Muscle layer of duodenum (tissue), 2 donors: ENCODE data around the gene ADGRA1.
"Not testable (repeated sequence)": the region's sequence is repeated elsewhere in the genome, so short reads cannot be mapped to it uniquely, and the experiment has no call there.

Experiments
- H3K27ac ChIP-seq: one replicate; pipeline ENCODE4 v1.7.0; 2013; ENCODE audit warnings: mild to moderate bottlenecking, low read length
- H3K27me3 ChIP-seq: one replicate; pipeline ENCODE4 v1.7.0; 2013; ENCODE audit warnings: low read depth, mild to moderate bottlenecking, control low read depth, low read length
- H3K36me3 ChIP-seq, 2 donors: one replicate each; pipeline ENCODE4 v1.7.0; 2013; ENCODE audit warnings: low read length in 2 of 2, control low read depth in 1 of 2, mild to moderate bottlenecking in 1 of 2; ENCODE audit not compliant: insufficient read depth in 2 of 2, control insufficient read depth in 1 of 2
- H3K4me1 ChIP-seq, 2 donors: one replicate each; pipeline ENCODE4 v1.7.0; 2013; ENCODE audit warnings: low read length in 2 of 2, mild to moderate bottlenecking in 2 of 2, control low read depth in 1 of 2, moderate library complexity in 1 of 2; ENCODE audit not compliant: insufficient read depth in 2 of 2, control insufficient read depth in 1 of 2
- H3K4me3 ChIP-seq, 2 donors: one replicate each; pipeline ENCODE4 v1.7.0; 2013; ENCODE audit warnings: low read length in 2 of 2, low read depth in 1 of 2, mild to moderate bottlenecking in 1 of 2
- H3K9me3 ChIP-seq, 2 donors: one replicate each; pipeline ENCODE4 v1.7.0; 2013; ENCODE audit warnings: low read length in 2 of 2, control low read depth in 1 of 2, mild to moderate bottlenecking in 1 of 2; ENCODE audit not compliant: control insufficient read depth in 1 of 2
- donor health status: healthy.

The ADGRA1 gene

DNA sequence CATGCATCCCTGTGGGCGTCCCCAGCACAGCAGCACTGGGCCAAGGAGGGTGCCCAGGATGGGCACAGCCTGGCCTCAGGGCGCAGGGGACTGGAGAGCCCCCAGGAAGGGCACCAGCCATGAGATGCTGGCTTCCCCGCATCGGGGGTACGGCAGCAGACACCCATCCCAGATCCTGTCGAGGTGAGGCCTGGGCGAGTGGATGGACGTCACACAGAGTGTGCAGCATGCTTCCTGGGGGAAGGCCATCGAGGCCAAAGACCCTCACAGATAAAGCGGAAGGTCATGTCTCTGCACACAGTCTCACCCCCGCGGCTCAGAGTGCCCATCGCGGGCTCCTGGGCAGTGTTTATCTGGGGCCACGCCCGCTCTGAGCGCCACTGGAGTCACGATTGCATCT is 18.8 kb downstream of the ADGRA1 start:
- Histone ChIP-seq H3K27ac (no peak overlapping the region), H3K4me1 (peaks cover 0 to 3% of the 10 kb centered on the region in 2 donors), H3K4me3 (no peak overlapping the region), H3K27me3 (no peaks in the 10 kb centered on the region), H3K9me3 (peaks cover 13 to 32% of the 10 kb centered on the region in 2 donors), H3K36me3 (no peaks in the 10 kb centered on the region)

DNA sequence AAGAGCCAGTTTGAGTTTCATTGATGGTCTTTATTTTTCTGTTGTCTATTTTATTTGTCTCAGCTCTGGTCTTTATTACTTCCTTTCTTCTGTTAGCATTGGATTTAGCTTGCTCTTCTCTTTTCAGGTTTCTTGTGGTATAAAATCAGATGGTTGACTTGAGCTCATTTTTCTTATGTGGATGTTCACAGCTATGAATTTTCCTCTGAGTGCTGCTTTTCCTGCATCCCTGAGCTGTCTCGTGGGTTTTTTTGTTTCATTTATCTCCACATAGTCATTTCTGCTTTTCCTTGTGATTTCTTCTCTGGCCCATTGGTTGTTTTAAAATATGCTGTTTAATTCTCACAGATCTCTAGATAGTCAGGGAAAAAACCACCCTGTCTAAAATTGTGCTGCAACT is 19.7 kb downstream of the ADGRA1 start:
- H3K4me3 ChIP-seq, result peak overlapping the region in 1 of 2 donors; percentile 0
- H3K9me3 ChIP-seq, result peaks cover 13 to 32% of the 10 kb centered on the region in 2 donors
- no peak overlapping the region for H3K27ac ChIP-seq
- no peaks in the 10 kb centered on the region for H3K36me3 ChIP-seq
- H3K4me1 ChIP-seq, result peaks cover 0 to 3% of the 10 kb centered on the region in 2 donors
- no peaks in the 10 kb centered on the region for H3K27me3 ChIP-seq

DNA sequence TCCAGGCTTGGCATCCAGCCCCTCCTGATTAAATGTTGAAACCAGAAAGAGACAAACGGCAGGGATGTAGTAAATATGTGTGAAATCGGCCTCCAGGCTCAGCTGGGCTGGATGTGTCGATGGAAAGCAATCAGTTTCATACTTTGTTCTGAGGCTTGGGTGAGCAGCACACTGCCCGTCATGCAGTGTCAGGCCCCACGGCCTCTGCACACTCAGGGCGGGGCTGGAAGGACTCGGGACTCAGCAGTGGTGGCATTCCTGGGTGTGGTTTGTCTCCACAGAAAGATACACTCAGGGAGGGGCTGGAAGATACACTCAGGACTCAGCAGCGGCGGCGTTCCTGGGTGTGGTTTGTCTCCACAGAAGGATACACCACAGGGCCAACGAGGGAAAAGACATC is 22.0 kb downstream of the ADGRA1 start:
- Histone ChIP-seq H3K27ac (no peak overlapping the region), H3K36me3 (no peaks in the 10 kb centered on the region), H3K9me3 (peaks cover 13 to 32% of the 10 kb centered on the region in 2 donors), H3K4me1 (peaks cover 0 to 3% of the 10 kb centered on the region in 2 donors), H3K4me3 (no peak overlapping the region), H3K27me3 (no peaks in the 10 kb centered on the region)

DNA sequence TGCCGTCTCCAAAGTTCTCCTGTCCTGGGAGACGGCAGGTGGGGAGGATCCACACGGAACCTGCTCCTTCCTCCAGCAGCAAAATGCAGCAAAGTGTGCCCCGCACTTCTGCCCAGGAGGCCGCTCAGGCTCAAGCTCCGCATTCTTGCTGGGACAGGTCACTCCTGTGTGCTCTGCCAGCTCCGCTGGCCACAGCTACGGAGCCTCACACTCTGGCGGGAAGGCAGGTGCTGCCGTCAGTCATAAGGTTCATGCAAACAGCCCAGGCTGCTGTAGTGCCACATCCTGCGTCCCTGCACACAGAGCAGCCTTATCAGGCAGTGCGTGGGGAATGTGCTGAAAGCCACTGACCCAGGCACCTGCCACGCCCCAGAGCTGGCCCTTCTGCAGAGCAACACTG is 22.4 kb downstream of the ADGRA1 start:
- Histone ChIP-seq H3K9me3 (peaks cover 13 to 32% of the 10 kb centered on the region in 2 donors), H3K4me3 (no peak overlapping the region), H3K27me3 (no peaks in the 10 kb centered on the region), H3K27ac (no peak overlapping the region), H3K36me3 (no peaks in the 10 kb centered on the region), H3K4me1 (peaks cover 0 to 1% of the 10 kb centered on the region in 2 donors)

DNA sequence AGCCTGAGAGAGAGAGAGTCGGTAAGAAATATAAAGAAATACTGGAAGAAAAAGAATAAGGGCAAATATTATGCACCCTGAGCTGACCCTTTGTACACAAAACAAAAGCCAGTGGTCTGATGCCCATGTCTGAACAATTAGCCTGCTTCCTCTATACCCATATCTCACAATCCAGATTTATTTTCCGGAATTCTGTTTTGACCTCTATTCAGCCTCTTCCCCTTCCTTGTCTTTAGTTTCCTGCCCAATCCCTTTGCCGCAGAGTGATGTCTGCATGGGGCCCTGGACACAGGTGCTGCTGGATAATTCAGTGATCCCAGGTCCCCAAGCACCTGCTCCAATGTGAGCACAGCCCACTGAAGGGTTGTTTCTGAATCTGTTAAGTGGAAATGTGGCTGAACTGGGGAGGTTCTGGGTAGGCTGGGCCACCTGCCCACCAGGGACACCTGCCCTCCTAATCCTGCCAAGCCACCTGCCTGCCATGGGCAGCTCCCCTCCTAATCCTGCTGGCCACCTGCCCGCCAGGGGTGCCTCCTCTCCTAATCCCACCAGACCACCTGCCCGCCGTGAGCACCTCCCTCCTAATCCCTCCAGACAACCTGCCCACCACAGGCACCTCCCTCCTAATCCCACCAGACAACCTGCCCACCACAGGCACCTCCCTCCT is 23.0 kb downstream of the ADGRA1 start:
- Histone ChIP-seq H3K27me3 (no peaks in the 10 kb centered on the region), H3K4me1 (no peaks in the 10 kb centered on the region), H3K27ac (no peak overlapping the region), H3K4me3 (no peak overlapping the region), H3K9me3 (peaks cover 13 to 32% of the 10 kb centered on the region in 2 donors), H3K36me3 (no peaks in the 10 kb centered on the region)

DNA sequence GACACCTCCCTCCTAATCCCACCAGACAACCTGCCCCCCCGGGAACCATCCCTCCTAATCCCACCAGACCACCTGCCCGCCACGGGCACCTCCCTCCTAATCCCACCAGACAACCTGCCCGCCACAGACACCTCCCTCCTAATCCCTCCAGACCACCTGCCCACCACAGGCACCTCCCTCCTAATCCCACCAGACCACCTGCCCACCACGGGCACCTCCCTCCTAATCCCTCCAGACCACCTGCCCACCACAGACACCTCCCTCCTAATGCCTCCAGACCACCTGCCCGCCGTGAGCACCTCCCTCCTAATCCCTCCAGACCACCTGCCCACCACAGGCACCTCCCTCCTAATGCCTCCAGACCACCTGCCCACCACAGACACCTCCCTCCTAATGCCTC is 23.9 kb downstream of the ADGRA1 start:
- not testable (repeated sequence) for H3K36me3 ChIP-seq, H3K4me1 ChIP-seq, H3K4me3 ChIP-seq, H3K27ac ChIP-seq, H3K27me3 ChIP-seq
- H3K9me3 ChIP-seq, result peaks cover 13 to 28% of the 10 kb centered on the region in 2 donors

DNA sequence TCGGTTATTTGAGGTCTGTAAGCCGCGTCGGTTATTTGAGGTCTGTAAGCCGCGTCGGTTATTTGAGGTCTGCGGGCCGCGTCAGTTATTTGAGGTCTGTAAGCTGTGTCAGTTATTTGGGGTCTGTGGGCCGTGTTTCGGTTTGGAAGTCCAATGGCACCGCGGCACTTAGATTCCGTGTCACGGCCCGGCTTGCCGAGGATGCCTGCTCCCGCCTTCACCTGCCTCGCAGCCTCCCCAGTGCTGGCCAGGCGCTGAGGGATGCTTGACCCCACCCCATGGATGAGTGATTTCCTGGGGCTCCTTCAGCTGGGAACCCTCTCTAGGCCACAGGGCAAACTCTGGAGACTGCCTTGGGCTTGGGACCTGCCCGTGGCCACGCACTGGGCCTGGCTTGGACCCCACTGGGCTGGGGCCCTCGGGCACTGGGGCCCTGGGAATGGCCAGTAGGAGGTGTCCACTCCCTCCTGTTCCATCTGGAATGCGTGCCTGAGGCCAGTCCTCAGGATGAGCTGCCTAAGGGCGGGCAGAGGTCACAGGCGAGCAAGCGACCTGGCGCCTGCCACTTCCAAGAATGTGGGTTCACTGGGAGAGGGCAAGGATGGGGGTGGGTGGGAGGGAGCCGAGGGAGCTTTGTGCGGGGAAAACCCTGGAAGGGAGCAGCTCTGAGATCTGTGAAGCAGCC is 25.6 kb downstream of the ADGRA1 start:
- peaks cover 4 to 16% of the 10 kb centered on the region in 2 donors for H3K9me3 ChIP-seq
- H3K27me3 ChIP-seq, result no peaks in the 10 kb centered on the region
- no peaks in the 10 kb centered on the region for H3K36me3 ChIP-seq
- H3K4me1 ChIP-seq, result no peaks in the 10 kb centered on the region
- no peak overlapping the region for H3K27ac ChIP-seq
- H3K4me3 ChIP-seq, result no peak overlapping the region

DNA sequence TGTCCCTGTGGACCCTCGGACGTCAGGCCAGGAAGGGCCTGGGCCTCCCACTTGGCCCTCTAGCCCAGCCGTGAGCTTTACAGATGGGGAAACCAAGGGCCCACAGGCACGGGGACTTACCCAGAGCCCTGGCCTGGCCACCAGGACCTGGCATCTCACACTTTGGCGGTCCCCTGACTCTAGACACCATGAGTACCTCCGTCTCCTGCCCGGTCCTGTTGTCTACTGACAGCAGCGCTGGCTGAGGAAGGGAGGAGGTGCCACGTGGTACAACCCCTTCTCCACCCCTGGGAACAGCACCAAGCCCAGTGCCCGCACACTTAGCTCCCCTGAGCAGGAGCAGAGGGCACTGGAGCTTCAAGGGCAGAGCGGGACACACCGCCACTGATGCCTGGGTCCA is 26.1 kb downstream of the ADGRA1 start:
- no peaks in the 10 kb centered on the region for H3K27me3 ChIP-seq
- peaks cover 0 to 12% of the 10 kb centered on the region in 2 donors for H3K9me3 ChIP-seq
- H3K4me1 ChIP-seq, result no peaks in the 10 kb centered on the region
- H3K4me3 ChIP-seq, result no peak overlapping the region
- no peaks in the 10 kb centered on the region for H3K36me3 ChIP-seq
- H3K27ac ChIP-seq, result no peak overlapping the region

DNA sequence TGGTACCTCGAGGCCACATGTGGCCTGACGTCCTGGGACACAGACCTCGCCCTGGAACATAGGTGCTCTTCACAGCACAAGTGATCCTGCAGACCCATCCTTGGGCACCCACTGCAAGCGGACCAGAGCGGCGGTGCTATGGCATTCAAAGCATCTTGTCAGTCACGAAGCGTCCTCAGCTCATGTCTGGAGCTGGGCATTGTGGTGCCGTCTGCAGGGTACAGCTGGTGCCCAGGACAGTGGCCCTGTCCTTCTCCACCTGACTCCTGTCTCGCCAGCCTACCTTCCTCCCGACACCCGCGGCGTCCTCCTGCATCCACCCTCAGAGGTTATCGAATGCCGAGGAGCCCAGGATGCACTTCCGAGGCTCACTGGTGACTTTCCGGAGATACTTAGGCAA is 26.5 kb downstream of the ADGRA1 start:
- Histone ChIP-seq H3K4me3 (no peak overlapping the region), H3K36me3 (no peaks in the 10 kb centered on the region), H3K9me3 (peaks cover 0 to 12% of the 10 kb centered on the region in 2 donors), H3K27ac (no peak overlapping the region), H3K27me3 (no peaks in the 10 kb centered on the region), H3K4me1 (no peaks in the 10 kb centered on the region)

DNA sequence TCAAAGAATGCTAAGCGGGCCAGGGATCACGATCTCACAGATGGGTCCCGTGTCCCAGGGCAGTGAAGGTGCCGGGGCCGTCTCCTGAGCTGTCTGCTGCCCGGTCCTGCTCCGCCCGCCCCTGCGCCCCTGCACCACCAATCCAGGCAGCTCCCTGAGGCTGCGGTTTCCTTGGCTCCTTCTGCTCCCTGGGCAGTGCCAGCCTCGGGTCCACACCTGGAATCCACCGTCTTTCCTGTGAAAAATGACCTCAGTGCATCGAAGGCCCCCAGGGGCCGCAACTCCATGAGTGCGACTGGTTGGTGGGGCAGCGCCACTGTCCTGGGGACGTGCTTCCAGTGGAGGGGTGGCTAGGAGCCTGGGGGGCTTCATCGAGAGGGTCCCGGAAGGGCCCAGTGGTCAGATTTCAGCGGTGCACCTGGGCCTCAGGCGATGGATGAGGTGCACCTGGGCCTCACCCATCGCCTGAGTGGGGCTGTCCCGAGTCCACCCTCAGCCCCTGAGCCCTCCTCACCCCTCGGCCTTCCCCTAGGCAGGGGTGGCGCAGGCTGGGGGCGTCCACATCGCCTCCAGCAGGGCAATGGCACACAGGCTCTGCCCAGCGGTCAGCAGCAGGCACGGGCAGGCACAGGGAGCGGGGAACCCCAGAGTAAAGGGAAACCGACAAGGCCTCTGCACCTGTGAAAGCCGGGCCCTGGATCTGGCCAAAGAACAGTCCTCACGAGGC is 27.2 kb downstream of the ADGRA1 start:
- H3K36me3 ChIP-seq, result no peaks in the 10 kb centered on the region
- H3K27ac ChIP-seq, result no peak overlapping the region
- H3K9me3 ChIP-seq, result peaks cover 0 to 15% of the 10 kb centered on the region in 2 donors

DNA sequence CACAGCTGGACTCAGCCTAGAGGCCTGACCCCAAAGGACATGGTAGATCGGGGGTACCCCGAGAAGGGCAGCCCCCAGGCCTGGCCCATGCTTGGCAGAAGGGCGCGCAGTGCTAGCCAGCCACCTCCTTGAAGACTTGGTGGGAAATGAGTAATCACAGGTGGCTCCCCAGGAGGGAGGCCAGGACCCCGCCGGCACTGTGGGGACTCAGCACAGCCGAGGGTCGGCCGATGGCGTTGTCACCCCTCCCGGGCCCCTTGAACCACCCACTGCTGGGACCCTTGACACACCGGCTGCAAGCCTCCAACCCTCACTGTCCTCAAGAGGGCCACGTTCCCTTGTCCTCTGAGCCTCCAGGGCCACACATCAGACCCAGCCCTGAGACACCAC is 27.7 kb downstream of the ADGRA1 start:
- Histone ChIP-seq H3K4me3 (no peak overlapping the region), H3K27ac (no peak overlapping the region), H3K4me1 (no peaks in the 10 kb centered on the region), H3K27me3 (no peaks in the 10 kb centered on the region), H3K36me3 (no peaks in the 10 kb centered on the region), H3K9me3 (peaks cover 0 to 15% of the 10 kb centered on the region in 2 donors)

More for the DNA sequence above, 27.2 kb downstream of the ADGRA1 start:
- Histone ChIP-seq H3K27me3 (no peaks in the 10 kb centered on the region), H3K4me1 (no peaks in the 10 kb centered on the region), H3K4me3 (no peak overlapping the region)
